BJ (cell line): ENCODE measurements around the gene SLC26A8. TPM values are rescaled to one million over a fixed set of nuclear protein-coding genes. Genes with fewer than 3 reads are reported as not detected.

Source experiments
- CTCF ChIA-PET: fragments of 350-600 bp; formaldehyde crosslinking; extraction: SDS; loops from one replicate; lab custom pipeline; 2021; ENCODE audit warnings: antibody characterized with exemption, inconsistent platforms; lab: Yijun Ruan, JAX
- POLR2A ChIA-PET: fragments of 300-600 bp; sonication (Branson Sonifier 250); formaldehyde crosslinking; extraction: SDS; loops from one replicate; lab custom pipeline; 2021; ENCODE audit warnings: antibody characterized with exemption; lab: Charles Lee
- DNase-seq: peaks from one replicate; pipeline ENCODE4 v3.0.0-alpha.2; 2011; ENCODE audit warnings: low read depth
- H3K27me3 ChIP-seq: 2 replicates; pipeline ENCODE4 v1.6.0; 2011; ENCODE audit warnings: low read length; ENCODE audit not compliant: control insufficient read depth, insufficient read depth
- H3K36me3 ChIP-seq: 2 replicates; pipeline ENCODE4 v1.5.1; 2011; ENCODE audit warnings: low read length; ENCODE audit not compliant: control insufficient read depth, insufficient read depth
- H3K4me3 ChIP-seq: 2 replicates; pipeline ENCODE4 v1.5.1; 2011; ENCODE audit warnings: low read depth, mild to moderate bottlenecking, control low read depth, low read length
- CTCF ChIP-seq: IDR thresholded peaks from 2 replicates; pipeline ENCODE4 v1.5.1; 2011; ENCODE audit warnings: low read depth, mild to moderate bottlenecking, control low read depth, inconsistent platforms, low read length, moderate library complexity; ENCODE audit not compliant: insufficient read depth
- polyA plus RNA-seq: library from polyadenylated mRNA; depleted of rRNA; stranded (reverse); fragments of >200 nt; gene quantifications from 2 replicates; pipeline ENCODE4 v1.2.3, GENCODE V29; 2011

Gene SLC26A8
- polyA plus RNA-seq, 1 experiment, result not detected

GRCh38 chr6:36052097-36052496 is 27.7 kb upstream of the SLC26A8 start:
- Histone ChIP-seq H3K36me3 (no peaks in the 10 kb centered on the region), H3K4me3 (no peak overlapping the region), H3K27me3 (no peaks in the 10 kb centered on the region)
- DNase-seq, result no peak
- CTCF ChIA-PET, result interaction anchor here (2.1 kb wide), 1 partner anchor 25 kb away, joined by 7 read pairs; the partner anchor contains the start of gene MAPK14
- POLR2A ChIA-PET, result no interaction called here
- TF ChIP-seq CTCF, result no peak

- CTCF ChIA-PET, result interaction anchor here (1.1 to 2.1 kb wide), 2 partner anchors 10 to 24 kb away, joined by 4 to 7 read pairs; partner anchors contain the start of gene MAPK14
- Histone ChIP-seq H3K36me3 (no peaks in the 10 kb centered on the region), H3K4me3 (no peak overlapping the region), H3K27me3 (no peaks in the 10 kb centered on the region)
- POLR2A ChIA-PET, result no interaction called here
- TF ChIP-seq CTCF, result no peak
- DNase-seq, result no peak
These were observed 26.7 kb upstream of the SLC26A8 start for GRCh38 chr6:36050947-36051710.

- H3K36me3 ChIP-seq, result no peaks in the 10 kb centered on the region
- H3K4me3 ChIP-seq, result no peak overlapping the region
- DNase-seq, result no peak
- no peaks in the 10 kb centered on the region for H3K27me3 ChIP-seq
- TF ChIP-seq CTCF, result no peak
- ChIA-PET POLR2A (no interaction called here), CTCF (no interaction called here)
These were observed 25.9 kb upstream of the SLC26A8 start for GRCh38 chr6:36050305-36050704.

GRCh38 chr6:36049582-36049981 is 25.1 kb upstream of the SLC26A8 start:
- Histone ChIP-seq H3K4me3 (no peak overlapping the region), H3K27me3 (no peaks in the 10 kb centered on the region), H3K36me3 (no peaks in the 10 kb centered on the region)
- CTCF ChIA-PET, result no interaction called here
- no peak for TF ChIP-seq CTCF
- POLR2A ChIA-PET, result no interaction called here
- DNase-seq, result no peak

GRCh38 chr6:36042618-36043260 is 18.3 kb upstream of the SLC26A8 start:
- no peak for DNase-seq
- Histone ChIP-seq H3K4me3 (no peak overlapping the region), H3K27me3 (no peaks in the 10 kb centered on the region), H3K36me3 (no peaks in the 10 kb centered on the region)
- TF ChIP-seq CTCF, result no peak
- ChIA-PET CTCF (interaction anchor here (0.9 kb wide), 1 partner anchor 15 kb away, joined by 3 read pairs; the partner anchor contains the start of gene MAPK14), POLR2A (no interaction called here)
